Motor neuron (in vitro differentiated cells): ENCODE measurements around the gene TRIO. TPM values are rescaled to one million over a fixed set of nuclear protein-coding genes. Genes with fewer than 3 reads are reported as not detected.
"Not testable (repeated sequence)": the region's sequence is repeated elsewhere in the genome, so short reads cannot be mapped to it uniquely, and the experiment has no call there.

ENCODE experiments used
- ATAC-seq, 8 experiments: fragments of 200-7000 bp; cut with Tn5 transposase; replicated peaks in 6 of 8; 2 replicates each; pipeline ENCODE4 v1.8.0; 2021; ENCODE audit warnings: mild to moderate bottlenecking in 8 of 8, moderate library complexity in 8 of 8
- H3K27ac ChIP-seq, 2 donors: fragments of 250-450 bp; sonication (Bioruptor Pico); 2 replicates each; pipeline ENCODE4 v1.9.0; 2021; ENCODE audit warnings: antibody characterized with exemption in 2 of 2, mild to moderate bottlenecking in 2 of 2, moderate library complexity in 1 of 2
- H3K4me1 ChIP-seq, 2 donors: fragments of 250-450 bp; sonication (Bioruptor Pico); replicated peaks in 1 of 2; 2 replicates each; pipeline ENCODE4 v1.6.1; 2021; ENCODE audit warnings: antibody characterized with exemption in 2 of 2, mild to moderate bottlenecking in 2 of 2, moderate library complexity in 1 of 2
- H3K4me3 ChIP-seq, 5 donors: fragments of 250-450 bp; sonication (Bioruptor Pico); 2 replicates each; pipeline ENCODE4 v1.9.0; 2021; ENCODE audit warnings: antibody characterized with exemption in 5 of 5, mild to moderate bottlenecking in 5 of 5, moderate library complexity in 4 of 5
- WGBS, 10 experiments: fragments of 450-650 bp; shearing (Covaris generic); methylation state at CpG; one replicate each; pipeline ENCODE4 v1.0.0; 2022; 5-methylcytosine and 5-hydroxymethylcytosine counted together
- in situ Hi-C, 9 experiments: fragments of 400-800 bp; cut with MboI; loops; one replicate each; pipeline ENCODE4 v1.15.0; 2021; ENCODE audit warnings: low sequenced_read_pairs in 9 of 9, low pct_unique_long_range_greater_than_20kb in 2 of 9; ENCODE audit not compliant: unreplicated experiment in 9 of 9
- total RNA-seq, 8 experiments: library from RNA; unstranded; fragments of 300-600 nt; gene quantifications; 2 replicates each; pipeline versions ENCODE4 v1.2.3 to v1.2.4, GENCODE V29; 2022

Gene TRIO
- total RNA-seq, 8 experiments from 2014 or later = 39.7 to 162 (median 92.9) TPM

- no peak overlapping the region for H3K4me3 ChIP-seq
- H3K27ac ChIP-seq = no peak overlapping the region
- in situ Hi-C loops = loop anchor here in 6 of 9 experiments (25.0 kb wide), 3 partner anchors 264 to 386 kb away; partner anchors contain the start of gene OTULIN (in 2 of the 6)
- no peak for ATAC-seq
- WGBS, 10 experiments = 82 to 100% (median 97%) methylated on average over 1 to 5 of the region's 6 CpGs; no CpG with 5 or more reads in 2 of the 10 experiments
- peaks cover 0 to 3% of the 10 kb centered on the region in 2 donors for H3K4me1 ChIP-seq
Measured at GRCh38 chr5:14373685-14374084, 230.5 kb downstream of the TRIO start.

- WGBS, 10 experiments = 43 to 88% (median 76%) methylated on average over 1 to 8 of the region's 8 CpGs; no CpG with 5 or more reads in 1 of the 10 experiments
- in situ Hi-C loops = loop anchor here in 6 of 9 experiments (25.0 kb wide), 3 partner anchors 263 to 387 kb away; partner anchors contain the start of gene OTULIN (in 2 of the 6)
- no peak overlapping the region for H3K4me3 ChIP-seq
- no peak overlapping the region for H3K27ac ChIP-seq
- H3K4me1 ChIP-seq = peaks cover 0 to 3% of the 10 kb centered on the region in 2 donors
- ATAC-seq = no peak
Measured at GRCh38 chr5:14374100-14374499, 231.0 kb downstream of the TRIO start.

GRCh38 chr5:14376789-14377188 is 233.6 kb downstream of the TRIO start:
- WGBS, 10 experiments = 58 to 100% (median 93%) methylated on average over 2 to 3 of the region's 3 CpGs
- H3K27ac ChIP-seq = no peak overlapping the region
- ATAC-seq = no peak
- in situ Hi-C loops = no loop called here
- peaks cover 0 to 3% of the 10 kb centered on the region in 2 donors for H3K4me1 ChIP-seq
- H3K4me3 ChIP-seq = no peak overlapping the region

- Histone ChIP-seq H3K27ac (no peak overlapping the region), H3K4me3 (no peak overlapping the region), H3K4me1 (peaks cover 1 to 4% of the 10 kb centered on the region in 2 donors)
- 80 to 100% (median 92%) methylated on average over 2 to 15 of the region's 35 CpGs; no CpG with 5 or more reads in 4 of the 10 experiments for WGBS, 10 experiments
- no peak for ATAC-seq
- in situ Hi-C loops = no loop called here
Measured at GRCh38 chr5:14379739-14380497, 236.8 kb downstream of the TRIO start.

- ATAC-seq = no peak
- Histone ChIP-seq H3K4me3 (no peak overlapping the region), H3K27ac (no peak overlapping the region), H3K4me1 (peaks cover 5 to 10% of the 10 kb centered on the region in 2 donors)
- in situ Hi-C loops = no loop called here
- WGBS, 10 experiments = 72 to 100% (median 90%) methylated on average over 1 to 4 of the region's 4 CpGs; no CpG with 5 or more reads in 3 of the 10 experiments
Measured at GRCh38 chr5:14380712-14381111, 237.6 kb downstream of the TRIO start.

- H3K4me3 ChIP-seq = no peak overlapping the region
- WGBS, 10 experiments = 83 to 96% methylated on average over 2 to 4 of the region's 4 CpGs; no CpG with 5 or more reads in 8 of the 10 experiments
- H3K27ac ChIP-seq = no peak overlapping the region
- in situ Hi-C loops = no loop called here
- H3K4me1 ChIP-seq = peaks cover 24 to 29% of the 10 kb centered on the region in 2 donors
- ATAC-seq = peak in 3 of 8 experiments; percentile 56 to 92 (median 56)
Measured at GRCh38 chr5:14382640-14383039, 239.5 kb downstream of the TRIO start.

- Histone ChIP-seq H3K27ac (no peak overlapping the region), H3K4me3 (no peak overlapping the region), H3K4me1 (peaks cover 30 to 34% of the 10 kb centered on the region in 2 donors)
- no peak for ATAC-seq
- 78 to 100% (median 92%) methylated on average over 1 to 9 of the region's 11 CpGs; no CpG with 5 or more reads in 1 of the 10 experiments for WGBS, 10 experiments
- in situ Hi-C loops = no loop called here
Measured at GRCh38 chr5:14383923-14384322, 240.8 kb downstream of the TRIO start.

GRCh38 chr5:14385019-14385418 is 241.9 kb downstream of the TRIO start:
- 69 to 100% (median 80%) methylated on average over 1 to 13 of the region's 15 CpGs for WGBS, 10 experiments
- Histone ChIP-seq H3K27ac (no peak overlapping the region), H3K4me1 (peaks cover 30 to 34% of the 10 kb centered on the region in 2 donors), H3K4me3 (no peak overlapping the region)
- in situ Hi-C loops = no loop called here
- peak in 5 of 8 experiments; percentile 30 to 67 (median 52) for ATAC-seq

- peak overlapping the region in 1 of 2 donors; percentile 6 for H3K27ac ChIP-seq
- peaks cover 30 to 34% of the 10 kb centered on the region in 2 donors for H3K4me1 ChIP-seq
- no peak overlapping the region for H3K4me3 ChIP-seq
- peak in 5 of 8 experiments; percentile 55 to 73 (median 64) for ATAC-seq
- WGBS, 10 experiments = 6 to 94% (median 42%) methylated on average over 3 to 14 of the region's 16 CpGs
- in situ Hi-C loops = no loop called here
Measured at GRCh38 chr5:14386884-14387624, 243.9 kb downstream of the TRIO start.

- in situ Hi-C loops = no loop called here
- Histone ChIP-seq H3K4me1 (peaks cover 30 to 34% of the 10 kb centered on the region in 2 donors), H3K4me3 (no peak overlapping the region), H3K27ac (no peak overlapping the region)
- ATAC-seq = no peak
- 57 to 100% (median 100%) methylated on average over 1 of the region's 1 CpG; no CpG with 5 or more reads in 3 of the 10 experiments for WGBS, 10 experiments
Measured at GRCh38 chr5:14388741-14389140, 245.6 kb downstream of the TRIO start.

GRCh38 chr5:14392552-14392951 is 249.4 kb downstream of the TRIO start:
- in situ Hi-C loops, H3K4me3 ChIP-seq, ATAC-seq, H3K27ac ChIP-seq: not testable (repeated sequence)
- WGBS, 10 experiments = 80 to 100% (median 96%) methylated on average over 1 to 7 of the region's 10 CpGs; no CpG with 5 or more reads in 6 of the 10 experiments
- peaks cover 7 to 11% of the 10 kb centered on the region in 2 donors for H3K4me1 ChIP-seq

- Histone ChIP-seq H3K27ac (no peak overlapping the region), H3K4me1 (peaks cover 0 to 11% of the 10 kb centered on the region in 2 donors), H3K4me3 (no peak overlapping the region)
- WGBS, 10 experiments = 80 to 100% (median 96%) methylated on average over 2 to 6 of the region's 7 CpGs; no CpG with 5 or more reads in 3 of the 10 experiments
- ATAC-seq = no peak
- in situ Hi-C loops = no loop called here
Measured at GRCh38 chr5:14394365-14394764, 251.2 kb downstream of the TRIO start.

GRCh38 chr5:14395411-14395810 is 252.3 kb downstream of the TRIO start:
- 88 to 100% (median 100%) methylated on average over 1 of the region's 1 CpG; no CpG with 5 or more reads in 7 of the 10 experiments for WGBS, 10 experiments
- H3K4me1 ChIP-seq = peaks cover 7 to 20% of the 10 kb centered on the region in 2 donors
- in situ Hi-C loops = no loop called here
- ATAC-seq = no peak
- no peak overlapping the region for H3K4me3 ChIP-seq
- no peak overlapping the region for H3K27ac ChIP-seq
